Kidney epithelial cell (primary cell): ENCODE measurements around the gene HOMER2. TPM values are rescaled to one million over a fixed set of nuclear protein-coding genes. Genes with fewer than 3 reads are reported as not detected.

Experiments
- DNase-seq: peaks from one replicate; pipeline ENCODE4 v3.0.0-alpha.2; 2010; ENCODE audit warnings: low read depth
- H3K27me3 ChIP-seq: 2 replicates; pipeline ENCODE4 v1.6.0; 2011; ENCODE audit warnings: low read length; ENCODE audit not compliant: control insufficient read depth, insufficient read depth
- H3K36me3 ChIP-seq: 2 replicates; pipeline ENCODE4 v1.5.1; 2011; ENCODE audit warnings: low read length; ENCODE audit not compliant: control insufficient read depth, insufficient read depth
- H3K4me3 ChIP-seq: 2 replicates; pipeline ENCODE4 v1.5.1; 2011; ENCODE audit warnings: low read depth, mild to moderate bottlenecking, control low read depth, low read length
- CTCF ChIP-seq: IDR thresholded peaks from 2 replicates; pipeline ENCODE4 v1.5.1; 2011; ENCODE audit warnings: mild to moderate bottlenecking, moderate library complexity, low read length, control low read depth, inconsistent platforms; ENCODE audit not compliant: insufficient read depth, poor library complexity, severe bottlenecking
- total RNA-seq: library from RNA; depleted of rRNA; stranded (reverse); fragments of >200 nt; gene quantifications from 2 replicates; pipeline ENCODE4 v1.2.3, GENCODE V29; 2015

HOMER2 gene
- total RNA-seq, 1 donor from 2014 or later, result 56.4 TPM

GRCh38 chr15:82978438-82978837, 25.9 kb upstream of the HOMER2 start:
- TF ChIP-seq CTCF, result no peak
- no peaks in the 10 kb centered on the region for H3K27me3 ChIP-seq

GRCh38 chr15:82977076-82977475, 24.6 kb upstream of the HOMER2 start:
- DNase-seq, result no peak
- Histone ChIP-seq H3K36me3 (no peaks in the 10 kb centered on the region), H3K4me3 (no peak overlapping the region), H3K27me3 (no peaks in the 10 kb centered on the region)
- no peak for TF ChIP-seq CTCF

More at GRCh38 chr15:82978438-82978837, 25.9 kb upstream of the HOMER2 start:
- DNase-seq, result no peak
- Histone ChIP-seq H3K4me3 (no peak overlapping the region), H3K36me3 (no peaks in the 10 kb centered on the region)

- no peaks in the 10 kb centered on the region for H3K27me3 ChIP-seq
- no peak overlapping the region for H3K4me3 ChIP-seq
- no peak for DNase-seq
- no peaks in the 10 kb centered on the region for H3K36me3 ChIP-seq
- TF ChIP-seq CTCF, result no peak
Observed at GRCh38 chr15:82972990-82973389, 20.5 kb upstream of the HOMER2 start.

GRCh38 chr15:82971218-82971984, 18.9 kb upstream of the HOMER2 start:
- no peak for TF ChIP-seq CTCF
- Histone ChIP-seq H3K4me3 (no peak overlapping the region), H3K36me3 (no peaks in the 10 kb centered on the region), H3K27me3 (no peaks in the 10 kb centered on the region)
- no peak for DNase-seq

- DNase-seq, result no peak
- Histone ChIP-seq H3K27me3 (no peaks in the 10 kb centered on the region), H3K4me3 (no peak overlapping the region), H3K36me3 (no peaks in the 10 kb centered on the region)
- no peak for TF ChIP-seq CTCF
Observed at GRCh38 chr15:82970696-82971095, 18.2 kb upstream of the HOMER2 start.
